Measurements from ENCODE around the gene PLXNA4.

Gene PLXNA4

DNA sequence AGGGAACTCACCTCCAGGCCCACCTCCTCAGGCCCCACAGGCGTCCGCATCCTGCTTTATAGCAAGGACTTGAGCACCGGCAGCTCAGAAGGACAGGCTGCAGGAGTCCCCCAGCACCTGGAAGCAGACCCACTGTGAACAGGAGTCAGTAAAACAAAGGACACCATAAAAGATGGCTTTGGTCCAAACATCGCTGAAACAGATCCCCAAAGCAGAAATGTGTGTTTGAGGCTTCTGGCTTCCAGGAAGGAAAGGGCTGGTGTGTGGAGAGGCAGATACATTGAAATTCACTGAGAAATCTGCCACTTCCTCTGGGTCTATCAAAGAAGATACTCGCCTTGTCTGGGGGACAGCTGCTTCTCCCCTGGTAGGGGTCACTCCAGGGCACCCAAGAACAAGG, 286.2 kb downstream of the PLXNA4 start:
- DNase-seq = no peak
- TF ChIP-seq GATA1 (IDR thresholded peaks at IDR 0.05; ENCODE audit: low read depth, low read length) (no peak), POLR2A (IDR thresholded peaks at IDR 0.05; ENCODE audit: low read length) (no peak)

GRCh38 chr7:132286836-132287235, 289.4 kb downstream of the PLXNA4 start:
- no peak for DNase-seq
- TF ChIP-seq POLR2A (IDR thresholded peaks at IDR 0.05; ENCODE audit: low read length) = no peak
- no peak for TF ChIP-seq GATA1 (IDR thresholded peaks at IDR 0.05; ENCODE audit: low read depth, low read length)

- TF ChIP-seq POLR2A (IDR thresholded peaks at IDR 0.05; ENCODE audit: low read length) (no peak), GATA1 (IDR thresholded peaks at IDR 0.05; ENCODE audit: low read depth, low read length) (no peak)
- no peak for DNase-seq
Measured at GRCh38 chr7:132280335-132280734, 295.9 kb downstream of the PLXNA4 start.

DNA sequence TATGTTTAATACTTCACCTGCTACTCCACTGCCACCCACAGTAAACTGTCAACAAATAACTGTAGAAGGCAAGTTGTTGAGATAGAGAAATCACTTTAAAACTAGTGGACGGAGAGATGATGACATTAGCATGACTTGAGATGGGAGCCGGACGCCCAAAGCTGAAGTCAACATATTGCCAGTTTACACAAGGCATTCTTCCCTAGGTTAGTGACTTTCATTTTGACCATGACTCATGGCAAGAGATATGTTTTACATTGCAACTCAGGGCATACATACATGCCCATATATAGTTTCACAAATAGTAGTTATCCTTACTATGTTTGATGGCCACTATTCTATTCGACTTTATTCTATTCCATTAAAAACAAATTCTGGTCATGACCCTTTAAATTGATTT, 296.6 kb downstream of the PLXNA4 start:
- TF ChIP-seq GATA1 (IDR thresholded peaks at IDR 0.05; ENCODE audit: low read depth, low read length) (no peak), POLR2A (IDR thresholded peaks at IDR 0.05; ENCODE audit: low read length) (no peak)
- no peak for DNase-seq

- no peak for DNase-seq
- TF ChIP-seq POLR2A (IDR thresholded peaks at IDR 0.05; ENCODE audit: low read length) = no peak
- no peak for TF ChIP-seq GATA1 (IDR thresholded peaks at IDR 0.05; ENCODE audit: low read depth, low read length)
Measured at GRCh38 chr7:132276976-132277725, 299.1 kb downstream of the PLXNA4 start.

GRCh38 chr7:132276234-132276630, 300.0 kb downstream of the PLXNA4 start:
- DNase-seq = no peak
- TF ChIP-seq GATA1 (IDR thresholded peaks at IDR 0.05; ENCODE audit: low read depth, low read length) (no peak), POLR2A (IDR thresholded peaks at IDR 0.05; ENCODE audit: low read length) (no peak)

DNA sequence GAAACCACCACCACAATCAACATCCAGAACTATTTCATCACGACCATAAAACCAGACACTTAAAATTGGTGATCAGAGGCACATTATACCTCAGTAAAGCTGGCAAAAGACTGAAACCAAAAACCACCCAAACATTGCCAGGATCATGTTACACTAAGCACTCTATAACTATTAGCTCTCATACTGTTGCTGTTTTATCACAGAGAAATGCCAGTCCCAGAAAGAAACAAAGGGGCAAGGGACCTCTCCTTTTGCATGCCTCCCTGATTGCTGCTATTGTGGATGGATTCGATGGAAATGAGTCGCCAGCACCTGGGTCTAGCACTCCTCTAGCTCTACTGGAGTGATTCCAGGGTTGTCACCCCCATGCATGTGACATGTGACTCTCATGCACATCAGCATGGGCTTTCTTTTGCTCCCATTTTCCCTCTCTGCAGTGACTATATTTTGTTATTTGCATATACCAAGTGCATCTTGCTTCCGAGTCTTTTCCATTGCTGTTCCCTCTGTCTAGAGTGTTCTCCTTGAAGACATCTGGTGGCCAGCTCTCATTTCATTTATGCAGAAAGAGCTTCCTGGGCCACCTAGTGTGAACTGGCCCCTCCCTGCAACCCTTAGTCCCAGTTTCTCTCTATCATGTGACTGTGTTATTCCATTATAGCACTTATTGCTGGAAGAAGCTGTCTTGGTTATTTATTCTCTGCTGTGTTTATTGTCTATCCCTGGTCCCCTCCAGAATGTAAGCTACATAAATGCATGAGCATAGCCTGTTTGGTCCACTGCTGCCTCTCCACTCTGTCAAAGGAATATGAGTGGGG, 300.6 kb downstream of the PLXNA4 start:
- no peak for DNase-seq
- TF ChIP-seq GATA1 (IDR thresholded peaks at IDR 0.05; ENCODE audit: low read depth, low read length) (no peak), POLR2A (IDR thresholded peaks at IDR 0.05; ENCODE audit: low read length) (no peak)

- no peak for TF ChIP-seq GATA1 (IDR thresholded peaks at IDR 0.05; ENCODE audit: low read depth, low read length)
- TF ChIP-seq POLR2A (IDR thresholded peaks at IDR 0.05; ENCODE audit: low read length) = no peak
Measured at GRCh38 chr7:132272763-132273371, 303.4 kb downstream of the PLXNA4 start.

GRCh38 chr7:132270517-132270916, 305.8 kb downstream of the PLXNA4 start:
- TF ChIP-seq GATA1 (IDR thresholded peaks at IDR 0.05; ENCODE audit: low read depth, low read length) (no peak), POLR2A (IDR thresholded peaks at IDR 0.05; ENCODE audit: low read length) (no peak)

More at GRCh38 chr7:132272763-132273371, 303.4 kb downstream of the PLXNA4 start:
- DNase-seq = no peak

DNA sequence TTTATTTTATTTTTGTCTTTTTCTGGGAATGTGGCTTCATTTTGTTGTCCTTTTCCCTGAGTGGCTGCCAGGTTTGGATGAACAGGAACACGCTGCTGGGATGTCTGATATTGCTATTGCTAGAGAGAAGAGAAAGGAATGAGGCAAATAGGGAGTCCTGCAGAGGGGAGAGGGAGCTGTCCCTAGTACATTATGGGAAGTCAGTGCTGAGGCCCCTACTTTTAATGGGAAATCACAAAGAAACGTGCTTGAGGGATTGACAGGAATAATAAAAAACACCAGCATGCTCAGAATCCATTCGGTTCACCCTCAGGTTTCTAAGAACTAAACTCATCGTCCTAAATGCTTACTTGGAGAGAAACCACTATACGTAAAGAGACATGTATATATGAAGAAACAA, 306.6 kb downstream of the PLXNA4 start:
- no peak for TF ChIP-seq POLR2A (IDR thresholded peaks at IDR 0.05; ENCODE audit: low read length)
- no peak for TF ChIP-seq GATA1 (IDR thresholded peaks at IDR 0.05; ENCODE audit: low read depth, low read length)
- no peak for DNase-seq

More at GRCh38 chr7:132270517-132270916, 305.8 kb downstream of the PLXNA4 start:
- DNase-seq = peak in 1 of 2 experiments; percentile 2

- no peak for DNase-seq
- TF ChIP-seq GATA1 (IDR thresholded peaks at IDR 0.05; ENCODE audit: low read depth, low read length) (no peak), POLR2A (IDR thresholded peaks at IDR 0.05; ENCODE audit: low read length) (no peak)
Measured at GRCh38 chr7:132263151-132263550, 313.1 kb downstream of the PLXNA4 start.

- no peak for TF ChIP-seq POLR2A (IDR thresholded peaks at IDR 0.05; ENCODE audit: low read length)
- TF ChIP-seq GATA1 (IDR thresholded peaks at IDR 0.05; ENCODE audit: low read depth, low read length) = no peak
Measured at GRCh38 chr7:132262160-132262470, 314.2 kb downstream of the PLXNA4 start.

GRCh38 chr7:132261327-132262159, 314.7 kb downstream of the PLXNA4 start:
- no peak for DNase-seq
- TF ChIP-seq POLR2A (IDR thresholded peaks at IDR 0.05; ENCODE audit: low read length) = no peak
- no peak for TF ChIP-seq GATA1 (IDR thresholded peaks at IDR 0.05; ENCODE audit: low read depth, low read length)

More at GRCh38 chr7:132262160-132262470, 314.2 kb downstream of the PLXNA4 start:
- no peak for DNase-seq

Measured in erythroblast (primary cell).